NCI-H2227 (cell line): ENCODE measurements around the gene EGR2.
"Not testable (repeated sequence)": the region's sequence is repeated elsewhere in the genome, so short reads cannot be mapped to it uniquely, and the experiment has no call there.

ENCODE experiments used
- DNase-seq: peaks from one replicate; lab custom pipeline; 2025; ENCODE audit not compliant: unreplicated experiment; lab: John Stamatoyannopoulos, UW

The EGR2 gene

DNA sequence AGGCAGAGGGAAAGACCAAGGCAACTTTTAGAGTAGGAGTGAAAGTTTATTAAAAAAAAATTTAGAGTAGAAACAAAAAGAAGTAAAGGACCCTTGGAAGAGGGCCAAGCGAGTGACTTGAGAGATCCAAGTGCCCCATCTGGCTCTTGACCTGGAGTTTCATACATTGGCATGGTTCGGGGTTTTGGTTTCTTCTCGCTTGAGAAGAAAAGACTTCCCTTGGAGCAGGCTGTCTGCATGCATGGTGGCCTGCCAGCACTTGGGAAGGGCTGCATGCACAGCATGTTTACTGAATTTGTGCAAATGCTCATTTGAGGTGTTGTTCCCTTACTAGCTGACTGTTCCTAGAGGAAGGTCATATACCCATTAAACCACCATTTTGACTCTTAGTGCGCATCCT, 20.4 kb downstream of the EGR2 start:
- no peak for DNase-seq

DNA sequence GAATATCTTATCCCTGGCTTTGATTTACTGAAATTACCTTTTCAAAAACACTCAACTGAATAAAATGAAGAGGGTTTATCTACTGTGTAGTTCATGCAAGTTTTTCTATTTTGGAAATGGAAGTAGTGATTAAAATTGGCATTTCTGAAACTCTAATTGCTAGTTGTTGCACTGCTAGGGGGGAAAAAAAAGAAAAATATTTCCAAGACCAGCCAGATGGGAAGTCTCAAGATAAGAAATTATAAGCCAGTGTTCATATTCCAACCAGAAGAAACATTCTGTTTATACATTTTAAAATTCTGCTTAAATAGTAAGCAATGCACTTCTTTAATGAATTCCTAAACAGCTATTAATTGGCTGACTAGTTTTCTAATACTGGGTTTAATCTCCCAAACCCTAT, 21.1 kb downstream of the EGR2 start:
- no peak for DNase-seq

DNA sequence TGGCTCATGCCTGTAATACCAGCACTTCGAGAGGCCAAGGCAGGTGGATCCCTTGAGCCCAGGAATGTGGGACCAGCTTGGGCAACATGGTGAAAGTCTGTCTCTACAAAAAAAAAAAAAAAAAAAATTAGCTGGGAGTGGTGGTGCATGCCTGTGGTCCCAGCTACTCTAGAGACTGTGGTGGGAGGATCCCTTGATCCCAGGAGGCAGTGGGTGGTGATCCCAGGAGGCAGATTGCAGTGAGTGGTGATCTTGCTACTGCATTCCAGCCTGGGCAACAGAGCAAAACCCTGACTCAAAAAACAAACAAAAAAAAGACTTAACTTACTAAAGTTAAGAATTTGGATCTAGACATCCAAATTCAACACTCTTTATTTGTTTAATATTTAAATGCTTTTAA, 21.9 kb downstream of the EGR2 start:
- no peak for DNase-seq

DNA sequence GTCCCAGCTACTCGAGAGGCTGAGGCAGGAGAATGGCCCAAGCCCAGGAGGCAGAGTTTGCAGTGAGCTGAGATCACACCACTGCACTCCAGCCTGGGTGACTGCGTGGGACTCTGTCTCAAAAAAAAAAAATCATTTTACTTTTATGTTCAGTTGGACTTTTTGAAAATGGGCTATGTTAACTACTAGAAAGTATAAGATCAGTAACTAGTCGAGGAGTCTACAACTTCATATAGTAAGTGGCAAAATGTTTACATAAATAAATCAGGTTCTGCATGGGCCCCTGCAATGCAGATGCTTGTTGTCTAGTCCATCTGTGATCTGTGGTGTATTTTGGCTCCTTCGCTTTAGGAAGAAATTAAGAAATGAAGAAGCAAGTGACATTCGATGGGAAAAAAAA, 23.9 kb downstream of the EGR2 start:
- no peak for DNase-seq

DNA sequence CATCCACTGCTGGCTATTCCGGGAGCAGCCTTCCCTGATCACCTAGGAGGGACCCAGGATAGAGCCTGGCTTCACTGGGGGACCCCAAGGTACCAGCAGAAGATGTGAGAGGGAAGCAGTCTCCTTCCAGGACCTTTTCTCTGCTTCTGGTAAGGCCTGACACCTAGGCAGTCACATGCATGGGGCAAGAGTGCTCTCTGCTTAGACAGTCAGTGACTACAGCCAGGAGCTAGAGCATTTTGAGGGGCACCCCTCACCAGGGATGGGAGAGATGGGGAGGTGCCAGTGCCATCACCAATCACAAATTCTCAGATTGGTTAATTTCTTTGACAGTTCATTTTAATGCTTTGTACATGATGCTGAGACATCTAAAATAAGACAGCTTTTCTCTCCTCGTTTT, 25.6 kb downstream of the EGR2 start:
- DNase-seq: no peak

DNA sequence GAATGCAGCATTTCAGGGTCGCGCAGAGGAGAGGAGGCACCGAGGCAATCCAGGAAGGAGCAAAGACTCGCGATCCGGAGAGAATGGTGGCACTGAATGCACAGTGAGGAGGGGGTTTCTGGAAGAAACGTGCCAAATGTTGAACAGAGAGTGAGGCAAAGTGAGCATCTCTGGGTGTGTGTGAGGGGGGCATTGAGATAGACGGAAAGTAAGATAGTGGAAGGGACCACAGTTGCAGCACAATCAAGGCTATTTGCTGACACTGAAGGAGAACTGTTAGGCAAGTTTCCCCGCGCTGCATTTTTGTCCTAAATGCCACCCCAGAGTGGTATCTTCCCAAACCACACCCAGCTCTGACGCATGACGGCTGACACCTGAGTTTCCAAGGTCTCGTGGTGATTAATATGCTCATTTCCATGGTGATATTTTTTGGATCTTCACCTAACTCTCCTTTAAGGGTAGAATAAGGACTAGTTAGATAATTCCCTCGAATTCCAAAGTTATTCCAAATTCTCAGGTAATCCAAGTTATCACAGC, 26.1 kb downstream of the EGR2 start:
- no peak for DNase-seq

DNA sequence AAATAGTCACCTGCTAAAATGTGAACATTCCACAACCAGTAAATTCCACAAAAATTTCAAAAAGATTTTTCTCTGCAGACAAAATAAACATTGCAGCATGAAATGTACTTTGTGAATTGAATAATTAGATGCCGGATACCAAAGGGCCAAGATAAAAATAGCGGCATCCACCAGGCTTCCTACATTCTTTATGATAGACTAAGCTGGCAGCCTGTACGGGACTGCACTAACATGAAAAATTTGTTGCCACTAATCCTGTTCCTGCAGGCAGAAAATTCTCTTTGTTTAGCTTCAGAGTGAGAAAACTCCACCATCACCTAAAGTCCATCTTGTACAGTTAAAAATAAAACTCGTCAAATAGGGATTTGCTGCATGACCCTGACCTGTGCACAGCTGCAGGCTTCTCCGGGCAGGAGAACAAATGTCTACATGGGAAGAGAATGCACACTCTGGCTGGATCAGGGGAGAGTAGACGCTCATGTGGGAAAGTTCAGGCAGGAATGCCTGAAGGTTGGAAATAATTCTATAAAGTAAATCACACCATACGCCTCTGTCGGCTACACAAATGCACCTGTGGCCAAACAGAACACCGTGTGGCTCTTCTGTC, 27.2 kb downstream of the EGR2 start:
- DNase-seq: no peak

DNA sequence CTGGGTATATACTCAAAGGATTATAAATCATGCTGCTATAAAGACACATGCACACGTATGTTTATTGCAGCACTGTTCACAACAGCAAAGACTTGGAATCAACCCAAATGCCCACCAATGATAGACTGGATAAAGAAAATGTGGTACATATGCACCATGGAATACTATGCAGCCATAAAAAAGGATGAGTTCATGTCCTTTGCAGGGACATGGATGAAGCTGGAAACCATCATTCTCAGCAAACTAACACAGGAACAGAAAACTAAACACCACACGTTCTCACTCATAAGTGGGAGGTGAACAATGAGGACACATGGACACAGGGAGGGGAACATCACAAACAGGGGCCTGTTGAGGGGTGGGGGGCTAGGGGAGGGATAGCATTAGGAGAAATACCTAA, 27.9 kb downstream of the EGR2 start:
- not testable (repeated sequence) for DNase-seq

DNA sequence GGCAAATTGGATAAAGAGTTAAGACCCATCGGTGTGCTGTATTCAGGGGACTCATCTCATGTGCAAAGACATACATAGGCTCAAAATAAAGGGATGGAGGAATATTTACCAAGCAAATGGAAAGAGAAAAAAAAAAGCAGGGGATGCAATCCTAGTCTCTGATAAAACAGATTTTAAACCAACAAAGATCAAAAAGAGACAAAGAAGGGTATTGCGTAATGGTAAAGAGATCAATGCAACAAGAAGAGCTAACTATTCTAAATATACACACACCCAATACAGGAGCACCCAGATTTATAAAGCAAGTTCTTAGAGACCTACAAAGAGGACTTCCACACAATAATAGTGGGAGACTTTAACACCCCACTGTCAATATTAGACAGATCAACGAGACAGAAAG, 31.6 kb downstream of the EGR2 start:
- DNase-seq: not testable (repeated sequence)

DNA sequence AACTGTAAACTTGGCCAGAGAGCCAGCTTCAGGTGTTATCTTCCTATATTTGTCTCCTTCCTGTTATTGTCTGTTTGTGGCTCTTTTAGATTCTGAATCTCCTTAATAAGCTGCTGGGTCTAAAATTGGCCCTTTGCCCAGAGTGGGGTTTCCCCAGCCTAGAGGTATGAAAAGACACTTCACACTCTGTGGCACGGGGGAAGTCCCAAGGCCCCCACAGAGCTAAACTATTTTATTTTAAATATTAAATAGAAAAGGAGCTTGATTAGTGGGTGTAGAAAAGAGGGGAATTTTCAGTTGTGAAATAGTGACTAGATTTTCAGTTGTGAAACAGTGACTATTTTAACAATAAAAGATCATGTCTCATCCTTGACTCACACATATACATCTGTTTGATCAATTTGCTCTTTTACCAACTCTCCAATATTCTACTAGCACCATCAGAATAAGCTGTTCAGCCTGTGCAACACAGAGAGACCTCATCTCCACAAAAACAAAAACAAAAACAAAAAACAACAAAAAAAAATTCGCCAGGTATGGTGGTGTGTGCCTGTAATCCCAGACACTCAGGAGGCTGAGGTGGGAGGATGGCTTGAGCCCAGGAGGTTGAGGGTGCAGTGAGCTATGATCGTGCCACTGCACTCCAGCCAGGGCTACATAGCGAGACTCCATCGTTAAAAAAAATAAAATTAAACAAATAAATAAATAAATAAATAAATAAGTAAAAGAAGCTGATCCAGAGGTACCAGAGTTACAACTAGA, 36.5 kb downstream of the EGR2 start:
- DNase-seq: no peak

DNA sequence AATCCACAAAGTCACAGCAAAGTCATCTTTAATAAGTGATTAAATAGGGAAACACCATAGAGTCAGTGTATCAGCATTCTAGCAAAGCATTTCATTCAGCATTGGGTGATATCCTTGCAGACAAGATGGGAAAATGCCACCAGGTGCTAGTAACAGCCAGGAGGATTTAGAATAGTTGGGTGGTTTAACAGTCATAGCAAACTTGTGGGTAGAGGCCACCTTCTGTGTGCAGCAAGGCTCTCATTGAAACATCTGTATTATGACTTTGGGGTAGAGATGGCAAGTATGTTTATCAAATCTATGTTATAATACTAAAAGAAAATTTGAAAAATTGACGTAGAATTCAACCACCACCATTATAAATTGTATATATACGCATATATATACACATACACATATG, 38.0 kb downstream of the EGR2 start:
- DNase-seq: no peak

DNA sequence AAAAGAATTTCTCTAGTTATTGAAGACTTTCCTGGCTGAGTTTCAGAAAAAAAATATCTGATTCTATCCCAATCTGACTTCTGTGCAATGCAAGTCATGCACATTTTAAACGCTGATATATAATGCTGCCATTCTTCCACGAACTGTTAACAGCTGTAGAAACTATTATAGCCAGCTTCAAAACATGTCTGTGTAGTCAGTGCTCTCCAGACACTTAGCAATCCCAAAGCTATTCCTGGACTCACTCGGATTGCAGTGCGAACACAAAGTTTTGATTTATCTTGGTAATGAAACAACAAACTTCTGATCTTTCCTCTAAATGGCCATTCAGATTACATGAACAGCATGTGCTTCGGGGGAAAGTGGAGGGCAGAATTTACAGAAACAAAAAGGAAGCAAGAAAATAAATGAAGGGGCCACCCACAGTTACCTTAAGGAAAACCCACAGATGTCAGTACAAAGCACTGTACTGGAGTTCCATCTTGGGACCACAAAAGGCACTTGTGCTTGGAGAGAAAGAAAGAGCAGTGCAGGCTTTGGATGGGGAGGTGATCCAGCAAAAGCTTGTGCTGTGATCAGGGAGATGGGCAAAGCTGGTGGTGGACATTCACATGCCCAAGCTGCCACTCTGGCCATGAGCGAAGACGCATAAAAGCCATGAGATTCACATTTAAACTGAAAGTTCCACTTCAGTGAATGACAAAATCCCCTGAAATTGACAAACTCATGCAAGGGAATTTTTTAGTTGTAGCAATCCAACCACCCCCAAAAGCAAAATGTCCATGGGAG, 43.8 kb downstream of the EGR2 start:
- DNase-seq: no peak

DNA sequence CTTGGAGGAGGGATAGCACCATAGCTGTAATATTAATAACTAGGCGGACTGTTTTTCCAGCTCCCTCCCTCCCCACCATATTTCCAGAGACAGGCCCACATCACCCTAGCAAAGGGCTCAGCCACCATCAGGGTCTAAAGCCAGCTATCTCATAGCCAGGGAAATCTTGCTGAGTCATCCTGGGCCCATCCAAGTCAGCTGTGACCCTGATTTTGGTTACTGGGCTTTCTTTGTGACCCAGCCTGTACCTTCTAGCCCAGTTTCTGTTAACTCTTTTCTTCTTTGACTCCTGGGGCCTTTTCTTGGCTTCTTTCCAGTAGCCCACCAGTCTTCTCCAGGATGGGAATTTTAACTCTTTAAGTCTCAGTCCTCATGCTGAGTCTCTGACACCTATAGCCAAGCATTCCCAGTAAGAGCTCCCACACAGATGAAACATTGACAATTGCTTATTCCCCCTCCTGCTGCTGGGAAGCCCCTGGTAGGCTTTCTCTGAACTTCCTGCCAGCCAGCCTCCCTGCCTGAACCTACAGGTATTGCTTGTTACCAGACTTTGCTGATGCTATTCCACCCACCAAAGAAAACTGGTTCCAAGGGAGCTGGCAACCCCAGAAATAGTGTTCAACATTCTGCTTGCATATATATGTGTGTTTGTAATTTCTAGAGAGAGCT, 46.5 kb downstream of the EGR2 start:
- DNase-seq: no peak

DNA sequence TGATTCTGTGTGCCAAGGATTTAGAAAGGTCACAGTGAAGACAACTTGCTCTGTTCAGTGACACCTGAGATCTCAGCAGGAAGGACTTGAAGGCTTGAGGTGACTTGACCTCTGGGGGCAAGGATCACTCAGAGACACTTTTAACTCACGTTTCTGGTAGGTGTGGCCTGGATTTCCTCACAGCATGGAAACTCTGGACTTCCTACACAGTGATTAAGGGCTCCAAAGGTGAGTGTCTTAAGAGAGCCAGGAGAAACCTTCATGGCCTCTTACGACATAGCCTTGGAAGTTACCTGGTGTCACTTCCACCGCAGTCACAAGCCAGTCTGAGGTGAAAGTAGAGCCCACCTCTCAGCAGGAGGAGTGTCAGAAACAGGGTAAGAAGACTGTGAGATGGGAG, 49.8 kb downstream of the EGR2 start:
- DNase-seq: no peak

DNA sequence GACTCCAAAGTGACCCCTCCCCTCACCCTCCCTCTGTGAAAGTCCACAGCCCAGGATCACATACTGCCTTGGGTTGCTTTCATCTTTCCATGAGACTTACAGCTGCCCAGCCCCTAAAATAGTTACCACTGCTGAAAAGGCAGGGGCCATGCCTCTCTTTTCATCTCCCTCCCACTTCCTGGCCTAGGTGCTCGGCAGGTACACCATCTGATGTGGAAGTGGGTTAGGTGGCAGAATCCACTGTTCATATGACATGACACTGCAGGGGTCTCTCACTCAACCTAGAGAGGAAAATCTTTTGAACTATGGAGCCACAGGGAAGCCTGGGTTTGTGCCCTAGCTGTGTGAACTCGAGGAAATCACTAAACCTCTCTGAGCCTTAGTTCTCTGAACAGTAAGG, 50.4 kb downstream of the EGR2 start:
- no peak for DNase-seq

DNA sequence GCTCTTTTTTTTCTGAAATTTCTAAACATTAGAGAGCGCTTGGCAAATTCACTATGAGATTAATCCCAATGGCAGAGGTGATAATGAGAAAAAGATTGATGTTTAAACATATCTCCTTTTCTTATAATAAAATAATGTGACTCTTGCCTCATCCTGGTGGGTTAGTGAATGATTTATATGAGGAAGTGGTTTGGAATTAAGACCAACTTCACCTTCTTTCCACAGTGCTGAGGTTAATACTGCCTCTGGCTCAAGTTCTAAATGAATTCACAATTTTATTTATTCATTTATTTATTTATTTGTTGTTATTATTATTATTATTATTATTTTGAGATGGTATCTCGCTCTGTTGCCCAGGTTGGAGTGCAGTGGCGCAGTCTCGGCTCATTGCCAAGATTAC, 52.2 kb downstream of the EGR2 start:
- DNase-seq: no peak

DNA sequence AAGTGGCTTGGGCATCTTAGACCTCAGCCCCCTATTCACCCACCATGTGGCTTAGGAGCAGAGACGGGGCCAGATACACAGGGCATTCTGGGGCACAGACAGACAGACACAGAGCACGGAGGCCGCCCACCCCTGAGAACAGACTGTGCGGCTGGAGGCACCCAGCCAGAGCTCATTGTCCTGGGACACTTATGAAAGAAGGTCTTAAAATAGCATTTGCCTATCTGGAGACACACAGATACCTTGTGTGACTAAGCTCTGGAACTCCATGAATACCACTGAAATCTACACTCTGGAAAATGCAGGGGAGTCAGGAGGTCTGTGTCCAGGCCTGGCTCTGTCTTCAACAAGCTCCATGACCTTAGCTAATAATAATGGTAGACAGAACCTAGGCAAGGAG, 53.0 kb downstream of the EGR2 start:
- DNase-seq: no peak
